ENCODE results near the gene CPXM1.

- TF ChIP-seq CTCF (IDR thresholded peaks at IDR 0.05; ENCODE audit: low read depth, low read length, missing input control), result no peak
- TF ChIP-seq, protein P1, sequence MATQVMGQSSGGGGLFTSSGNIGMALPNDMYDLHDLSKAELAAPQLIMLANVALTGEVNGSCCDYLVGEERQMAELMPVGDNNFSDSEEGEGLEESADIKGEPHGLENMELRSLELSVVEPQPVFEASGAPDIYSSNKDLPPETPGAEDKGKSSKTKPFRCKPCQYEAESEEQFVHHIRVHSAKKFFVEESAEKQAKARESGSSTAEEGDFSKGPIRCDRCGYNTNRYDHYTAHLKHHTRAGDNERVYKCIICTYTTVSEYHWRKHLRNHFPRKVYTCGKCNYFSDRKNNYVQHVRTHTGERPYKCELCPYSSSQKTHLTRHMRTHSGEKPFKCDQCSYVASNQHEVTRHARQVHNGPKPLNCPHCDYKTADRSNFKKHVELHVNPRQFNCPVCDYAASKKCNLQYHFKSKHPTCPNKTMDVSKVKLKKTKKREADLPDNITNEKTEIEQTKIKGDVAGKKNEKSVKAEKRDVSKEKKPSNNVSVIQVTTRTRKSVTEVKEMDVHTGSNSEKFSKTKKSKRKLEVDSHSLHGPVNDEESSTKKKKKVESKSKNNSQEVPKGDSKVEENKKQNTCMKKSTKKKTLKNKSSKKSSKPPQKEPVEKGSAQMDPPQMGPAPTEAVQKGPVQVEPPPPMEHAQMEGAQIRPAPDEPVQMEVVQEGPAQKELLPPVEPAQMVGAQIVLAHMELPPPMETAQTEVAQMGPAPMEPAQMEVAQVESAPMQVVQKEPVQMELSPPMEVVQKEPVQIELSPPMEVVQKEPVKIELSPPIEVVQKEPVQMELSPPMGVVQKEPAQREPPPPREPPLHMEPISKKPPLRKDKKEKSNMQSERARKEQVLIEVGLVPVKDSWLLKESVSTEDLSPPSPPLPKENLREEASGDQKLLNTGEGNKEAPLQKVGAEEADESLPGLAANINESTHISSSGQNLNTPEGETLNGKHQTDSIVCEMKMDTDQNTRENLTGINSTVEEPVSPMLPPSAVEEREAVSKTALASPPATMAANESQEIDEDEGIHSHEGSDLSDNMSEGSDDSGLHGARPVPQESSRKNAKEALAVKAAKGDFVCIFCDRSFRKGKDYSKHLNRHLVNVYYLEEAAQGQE (IDR thresholded peaks at IDR 0.05), result no peak
- no peak for TF ChIP-seq JUND (IDR thresholded peaks at IDR 0.05)
- no peak for TF ChIP-seq RAD21 (IDR thresholded peaks at IDR 0.05)
- TF ChIP-seq, protein P2, sequence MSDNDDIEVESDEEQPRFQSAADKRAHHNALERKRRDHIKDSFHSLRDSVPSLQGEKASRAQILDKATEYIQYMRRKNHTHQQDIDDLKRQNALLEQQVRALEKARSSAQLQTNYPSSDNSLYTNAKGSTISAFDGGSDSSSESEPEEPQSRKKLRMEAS (IDR thresholded peaks at IDR 0.05), result no peak
- TF ChIP-seq YY1 (IDR thresholded peaks at IDR 0.05), result no peak
- TF ChIP-seq, protein P3, sequence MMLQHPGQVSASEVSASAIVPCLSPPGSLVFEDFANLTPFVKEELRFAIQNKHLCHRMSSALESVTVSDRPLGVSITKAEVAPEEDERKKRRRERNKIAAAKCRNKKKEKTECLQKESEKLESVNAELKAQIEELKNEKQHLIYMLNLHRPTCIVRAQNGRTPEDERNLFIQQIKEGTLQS (IDR thresholded peaks at IDR 0.05), result no peak
- no peak for TF ChIP-seq FOXA2 (IDR thresholded peaks at IDR 0.05)
Measured at GRCh38 chr20:2816583-2817340, 16.3 kb upstream of the CPXM1 start.

All from liver (tissue), 3 donors.